IMR-90 (cell line): ENCODE results near the gene TBC1D22B. TPM values are rescaled to one million over a fixed set of nuclear protein-coding genes. Genes with fewer than 3 reads are reported as not detected.

Experiments used
- ATAC-seq: fragments of 200-7000 bp; cut with Tn5 transposase; 2 replicates; pipeline ENCODE4 v1.9.1; 2020; ENCODE audit warnings: low read depth, mild to moderate bottlenecking, moderate library complexity
- BruUV-seq: library from RNA; stranded (reverse); fragments of 400-500 nt; replicated peaks from 2 replicates; lab custom pipeline; 2021; lab: Mats Ljungman, UMichigan
- CTCF ChIA-PET: fragments of 300-600 bp; formaldehyde crosslinking; extraction: SDS; loops from one replicate; lab custom pipeline; 2021; ENCODE audit warnings: antibody characterized with exemption; lab: Yijun Ruan, JAX
- POLR2A ChIA-PET: fragments of 300-600 bp; sonication (Branson Sonifier 250); formaldehyde crosslinking; loops from one replicate; lab custom pipeline; 2022; ENCODE audit warnings: antibody characterized with exemption; ENCODE audit not compliant: unreplicated experiment; lab: Charles Lee
- DNase-seq: peaks from one replicate; pipeline ENCODE4 v3.0.0; 2013
- H2AFZ ChIP-seq: replicated peaks from 2 replicates; pipeline ENCODE3; 2013; ENCODE audit warnings: low read length, mild to moderate bottlenecking; ENCODE audit not compliant: poor library complexity
- H2AK5ac ChIP-seq: 2 replicates; pipeline ENCODE4 v1.6.1; 2013; ENCODE audit warnings: low read depth, low read length, inconsistent platforms
- H2AK9ac ChIP-seq: replicated peaks from 2 replicates; pipeline ENCODE3; 2013; ENCODE audit warnings: mild to moderate bottlenecking, low read depth, low read length, moderate library complexity; ENCODE audit not compliant: poor library complexity
- H2BK120ac ChIP-seq: 2 replicates; pipeline ENCODE4 v1.6.1; 2013; ENCODE audit warnings: low read depth, low read length, inconsistent platforms
- H2BK15ac ChIP-seq: 3 replicates; pipeline ENCODE4 v1.6.1; 2013; ENCODE audit warnings: low read depth, low read length, inconsistent platforms
- H2BK20ac ChIP-seq: 2 replicates; pipeline ENCODE4 v1.6.1; 2013; ENCODE audit warnings: low read depth, mild to moderate bottlenecking, inconsistent platforms, low read length, moderate library complexity
- H2BK5ac ChIP-seq: 2 replicates; pipeline ENCODE4 v1.6.1; 2013; ENCODE audit warnings: mild to moderate bottlenecking, low read depth, low read length, inconsistent platforms; ENCODE audit not compliant: poor library complexity, severe bottlenecking
- H3K14ac ChIP-seq: replicated peaks from 2 replicates; pipeline ENCODE4 v1.6.1; 2013; ENCODE audit warnings: low read depth, low read length, inconsistent platforms
- H3K18ac ChIP-seq: 2 replicates; pipeline ENCODE4 v1.6.1; 2013; ENCODE audit warnings: low read depth, low read length, control low read depth
- H3K23ac ChIP-seq: 2 replicates; pipeline ENCODE4 v1.6.1; 2013; ENCODE audit warnings: low read depth, low read length, inconsistent platforms
- H3K27ac ChIP-seq: 2 replicates; pipeline ENCODE4 v1.5.1; 2013; ENCODE audit warnings: mild to moderate bottlenecking, control low read depth, low read length; ENCODE audit not compliant: insufficient read depth
- H3K27me3 ChIP-seq: 2 replicates; pipeline ENCODE4 v1.6.1; 2013; ENCODE audit warnings: low read length; ENCODE audit not compliant: control insufficient read depth, insufficient read depth
- H3K36me3 ChIP-seq: 2 replicates; pipeline ENCODE4 v1.6.1; 2013; ENCODE audit warnings: low read length, mixed read lengths; ENCODE audit not compliant: control insufficient read depth, insufficient read depth
- H3K4ac ChIP-seq: 2 replicates; pipeline ENCODE4 v1.6.1; 2013; ENCODE audit warnings: low read depth, low read length, inconsistent platforms
- H3K4me1 ChIP-seq: 2 replicates; pipeline ENCODE4 v1.6.1; 2013; ENCODE audit warnings: low read length, mixed read lengths; ENCODE audit not compliant: control insufficient read depth, insufficient read depth
- H3K4me2 ChIP-seq: 2 replicates; pipeline ENCODE4 v1.6.1; 2013; ENCODE audit warnings: low read depth, mild to moderate bottlenecking, control low read depth, low read length, moderate library complexity
- H3K4me3 ChIP-seq: 2 replicates; pipeline ENCODE4 v1.5.1; 2013; ENCODE audit warnings: low read depth, mild to moderate bottlenecking, control low read depth, low read length, moderate library complexity; ENCODE audit not compliant: insufficient read depth
- H3K56ac ChIP-seq: 2 replicates; pipeline ENCODE4 v1.6.1; 2013; ENCODE audit warnings: low read length, inconsistent platforms; ENCODE audit not compliant: insufficient read depth; ENCODE audit errors: extremely low read depth
- H3K79me1 ChIP-seq, 2 experiments: 2 replicates each; pipeline ENCODE4 v1.6.1; 2013; ENCODE audit warnings: low read length in 2 of 2, inconsistent platforms in 1 of 2, low read depth in 1 of 2
- H3K9ac ChIP-seq: 2 replicates; pipeline ENCODE4 v1.6.1; 2013; ENCODE audit warnings: low read depth, low read length, control low read depth
- H3K9me1 ChIP-seq: 2 replicates; pipeline ENCODE4 v1.6.1; 2013; ENCODE audit warnings: low read length, inconsistent platforms; ENCODE audit not compliant: insufficient read depth
- H3K9me3 ChIP-seq: 2 replicates; pipeline ENCODE4 v1.6.1; 2013; ENCODE audit warnings: low read length; ENCODE audit not compliant: control insufficient read depth, insufficient read depth
- H4K20me1 ChIP-seq: 2 replicates; pipeline ENCODE4 v1.6.1; 2013; ENCODE audit warnings: low read length, inconsistent platforms; ENCODE audit not compliant: insufficient read depth
- H4K5ac ChIP-seq: 2 replicates; pipeline ENCODE4 v1.6.1; 2013; ENCODE audit warnings: mild to moderate bottlenecking, low read depth, low read length, control low read depth
- H4K8ac ChIP-seq, 2 experiments: 2 replicates each; pipeline ENCODE4 v1.6.1; 2013; ENCODE audit warnings: low read depth in 2 of 2, low read length in 2 of 2, control low read depth in 1 of 2, inconsistent platforms in 1 of 2
- H4K91ac ChIP-seq: 2 replicates; pipeline ENCODE4 v1.6.1; 2013; ENCODE audit warnings: low read depth, low read length, inconsistent platforms; ENCODE audit not compliant: insufficient read depth
- BHLHE40 ChIP-seq: fragments of 150-350 bp; IDR thresholded peaks from 2 replicates; pipeline ENCODE4 v1.6.1; 2016; ENCODE audit warnings: mild to moderate bottlenecking, low read depth, low read length
- CEBPB ChIP-seq: IDR thresholded peaks from 2 replicates; pipeline ENCODE4 v1.6.1; 2012; ENCODE audit warnings: low read depth, low read length, improper control_type of control experiment
- CHD1 ChIP-seq: IDR thresholded peaks from 2 replicates; pipeline ENCODE4 v1.6.1; 2012; ENCODE audit warnings: low read depth, low read length, improper control_type of control experiment
- FOS ChIP-seq: fragments of 150-350 bp; IDR thresholded peaks from 2 replicates; pipeline ENCODE4 v1.6.1; 2016; ENCODE audit warnings: low read depth, low read length
- MAFK ChIP-seq: IDR thresholded peaks from 2 replicates; pipeline ENCODE4 v1.6.1; 2012; ENCODE audit warnings: low read depth, low read length, improper control_type of control experiment
- MAZ ChIP-seq: IDR thresholded peaks from 2 replicates; pipeline ENCODE4 v1.6.1; 2012; ENCODE audit warnings: low read depth, mild to moderate bottlenecking, low read length, improper control_type of control experiment, moderate library complexity, borderline replicate concordance
- MXI1 ChIP-seq: IDR thresholded peaks from 2 replicates; pipeline ENCODE4 v1.6.1; 2012; ENCODE audit warnings: low read depth, mild to moderate bottlenecking, low read length, moderate library complexity, borderline replicate concordance
- NFE2L2 ChIP-seq: fragments of 150-350 bp; IDR thresholded peaks from 2 replicates; pipeline ENCODE4 v1.6.1; 2016; ENCODE audit warnings: low read depth, mild to moderate bottlenecking, low read length
- POLR2A ChIP-seq: IDR thresholded peaks from 2 replicates; pipeline ENCODE4 v1.6.1; 2012; ENCODE audit warnings: mild to moderate bottlenecking, low read depth, low read length
- RAD21 ChIP-seq: IDR thresholded peaks from 2 replicates; pipeline ENCODE4 v1.6.1; 2012; ENCODE audit warnings: low read length, improper control_type of control experiment
- RCOR1 ChIP-seq: IDR thresholded peaks from 2 replicates; pipeline ENCODE4 v1.6.1; 2012; ENCODE audit warnings: mild to moderate bottlenecking, low read length, improper control_type of control experiment; ENCODE audit not compliant: insufficient replicate concordance
- RFX5 ChIP-seq: IDR thresholded peaks from 2 replicates; pipeline ENCODE4 v1.8.0; 2012; ENCODE audit warnings: low read depth, mild to moderate bottlenecking, low read length, moderate library complexity
- SMC3 ChIP-seq: fragments of 150-350 bp; IDR thresholded peaks from 2 replicates; pipeline ENCODE4 v1.6.1; 2016; ENCODE audit warnings: low read depth, mild to moderate bottlenecking, antibody characterized with exemption, low read length, moderate library complexity
- dilution Hi-C: fragments of 300-500 bp; cut with HindIII; formaldehyde crosslinking; loops from one replicate; pipeline ENCODE4 v1.14.3; 2018; ENCODE audit warnings: low sequenced_read_pairs; ENCODE audit not compliant: unreplicated experiment
- in situ Hi-C: fragments of 300-500 bp; cut with MboI; formaldehyde crosslinking; loops from 3 replicates; pipeline ENCODE4 v1.14.3; 2019; ENCODE audit warnings: low sequenced_read_pairs, inconsistent platforms, mixed read lengths
- intact Hi-C: fragments of 100-400 bp; cut with micrococcal nuclease; formaldehyde crosslinking; loops from 2 replicates; pipeline ENCODE4 v1.10.0; 2022
- polyA plus RNA-seq, 3 experiments: library from polyadenylated mRNA; depleted of rRNA; stranded (reverse); fragments of >200 nt; gene quantifications; 2 replicates each; pipeline ENCODE4 v1.2.3, GENCODE V29; 2012; ENCODE audit warnings: low replicate concordance in 1 of 3
- total RNA-seq: library from RNA; depleted of rRNA; stranded (reverse); fragments of >200 nt; gene quantifications from 2 replicates; pipeline ENCODE4 v1.2.3, GENCODE V29; 2012
- TF ChIP-seq, protein P1 (sequence below): fragments of 150-350 bp; IDR thresholded peaks from 2 replicates; pipeline ENCODE4 v1.6.1; 2016; ENCODE audit warnings: low read depth, mild to moderate bottlenecking, low read length, moderate library complexity, borderline replicate concordance
- TF ChIP-seq, protein P2 (sequence below): conservative IDR thresholded peaks from 2 replicates; pipeline ENCODE4 v1.5.1; 2012; ENCODE audit warnings: mild to moderate bottlenecking, low read depth, low read length, improper control_type of control experiment
- TF ChIP-seq, protein P3 (sequence below): fragments of 150-350 bp; IDR thresholded peaks from 2 replicates; pipeline ENCODE4 v1.6.1; 2017; ENCODE audit warnings: mild to moderate bottlenecking, antibody characterized with exemption, low read length, low read depth

TBC1D22B gene
- total and polyA plus RNA-seq, 2 of the 4 experiments (the other 2 are of a cell fraction) = 6.6 to 7.5 TPM

DNA sequence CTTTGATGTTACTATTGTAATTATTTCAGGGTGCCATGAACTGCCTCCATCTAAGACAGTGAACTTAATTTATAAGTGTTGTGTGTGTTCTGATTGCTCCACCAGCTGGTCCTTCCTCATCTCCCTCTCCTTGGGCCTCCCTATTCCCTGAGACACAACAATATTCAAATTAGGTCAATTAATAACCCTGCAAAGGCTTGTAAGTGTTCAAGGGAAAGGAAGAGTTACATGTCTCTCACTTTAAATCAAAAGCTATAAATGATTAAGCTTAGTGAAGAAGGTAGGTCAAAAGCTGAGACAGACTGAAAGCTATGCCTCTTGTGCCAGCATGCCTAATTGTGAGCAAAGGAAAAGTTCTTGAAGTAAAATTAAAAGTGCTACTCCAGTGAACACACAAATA is 35.9 kb downstream of the TBC1D22B start:
- Histone ChIP-seq H4K5ac (no peak overlapping the region), H2AK5ac (no peak overlapping the region), H3K4ac (no peak overlapping the region), H2BK20ac (no peak overlapping the region), H3K9me1 (peaks cover 5% of the 10 kb centered on the region; the same call in 1 of the 2 replicates), H2BK5ac (no peak overlapping the region), H3K27me3 (no peaks in the 10 kb centered on the region), H3K14ac (no peak overlapping the region), H2BK15ac (no peak overlapping the region), H4K20me1 (no peaks in the 10 kb centered on the region), H3K18ac (no peak overlapping the region), H3K79me1 (peaks cover 6% of the 10 kb centered on the region in 2 experiments; a peak in 1 of 4 replicates), H3K4me1 (0 out of 2 replicates have a peak, but pooled peaks cover under 1% of the 10 kb centered on the region), H3K4me3 (no peak overlapping the region), H2AK9ac (no peak overlapping the region), H2AFZ (no peak overlapping the region), H3K4me2 (no peak overlapping the region), H4K91ac (no peak overlapping the region), H3K27ac (no peak overlapping the region), H4K8ac (no peak overlapping the region), H3K23ac (no peak overlapping the region), H3K36me3 (peaks cover 37% of the 10 kb centered on the region), H2BK120ac (no peak overlapping the region), H3K9me3 (0 out of 2 replicates have a peak, but pooled peaks cover 1% of the 10 kb centered on the region), H3K9ac (no peak overlapping the region), H3K56ac (no peak overlapping the region)
- no TSS peak for BruUV-seq
- in situ Hi-C loops (no loop called here), intact Hi-C loops (no loop called here), dilution Hi-C loops (no loop called here)
- DNase-seq = no peak
- ChIA-PET POLR2A (no interaction called here), CTCF (interaction anchor here (0.6 to 1.2 kb wide), 2 partner anchors 10 to 13 kb away, joined by 3 to 4 read pairs; no protein-coding TSS in a partner anchor)
- no peak for ATAC-seq
- TF ChIP-seq MAFK (no peak), SMC3 (no peak), POLR2A (no peak), FOS (no peak), BHLHE40 (no peak), MXI1 (no peak), CEBPB (no peak), RFX5 (no peak), NFE2L2 (no peak), MAZ (no peak), RAD21 (no peak), CHD1 (no peak), RCOR1 (no peak)
- TF ChIP-seq, protein P1, sequence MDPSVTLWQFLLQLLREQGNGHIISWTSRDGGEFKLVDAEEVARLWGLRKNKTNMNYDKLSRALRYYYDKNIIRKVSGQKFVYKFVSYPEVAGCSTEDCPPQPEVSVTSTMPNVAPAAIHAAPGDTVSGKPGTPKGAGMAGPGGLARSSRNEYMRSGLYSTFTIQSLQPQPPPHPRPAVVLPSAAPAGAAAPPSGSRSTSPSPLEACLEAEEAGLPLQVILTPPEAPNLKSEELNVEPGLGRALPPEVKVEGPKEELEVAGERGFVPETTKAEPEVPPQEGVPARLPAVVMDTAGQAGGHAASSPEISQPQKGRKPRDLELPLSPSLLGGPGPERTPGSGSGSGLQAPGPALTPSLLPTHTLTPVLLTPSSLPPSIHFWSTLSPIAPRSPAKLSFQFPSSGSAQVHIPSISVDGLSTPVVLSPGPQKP = no peak
- TF ChIP-seq, protein P2, sequence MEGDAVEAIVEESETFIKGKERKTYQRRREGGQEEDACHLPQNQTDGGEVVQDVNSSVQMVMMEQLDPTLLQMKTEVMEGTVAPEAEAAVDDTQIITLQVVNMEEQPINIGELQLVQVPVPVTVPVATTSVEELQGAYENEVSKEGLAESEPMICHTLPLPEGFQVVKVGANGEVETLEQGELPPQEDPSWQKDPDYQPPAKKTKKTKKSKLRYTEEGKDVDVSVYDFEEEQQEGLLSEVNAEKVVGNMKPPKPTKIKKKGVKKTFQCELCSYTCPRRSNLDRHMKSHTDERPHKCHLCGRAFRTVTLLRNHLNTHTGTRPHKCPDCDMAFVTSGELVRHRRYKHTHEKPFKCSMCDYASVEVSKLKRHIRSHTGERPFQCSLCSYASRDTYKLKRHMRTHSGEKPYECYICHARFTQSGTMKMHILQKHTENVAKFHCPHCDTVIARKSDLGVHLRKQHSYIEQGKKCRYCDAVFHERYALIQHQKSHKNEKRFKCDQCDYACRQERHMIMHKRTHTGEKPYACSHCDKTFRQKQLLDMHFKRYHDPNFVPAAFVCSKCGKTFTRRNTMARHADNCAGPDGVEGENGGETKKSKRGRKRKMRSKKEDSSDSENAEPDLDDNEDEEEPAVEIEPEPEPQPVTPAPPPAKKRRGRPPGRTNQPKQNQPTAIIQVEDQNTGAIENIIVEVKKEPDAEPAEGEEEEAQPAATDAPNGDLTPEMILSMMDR = no peak
- TF ChIP-seq, protein P3, sequence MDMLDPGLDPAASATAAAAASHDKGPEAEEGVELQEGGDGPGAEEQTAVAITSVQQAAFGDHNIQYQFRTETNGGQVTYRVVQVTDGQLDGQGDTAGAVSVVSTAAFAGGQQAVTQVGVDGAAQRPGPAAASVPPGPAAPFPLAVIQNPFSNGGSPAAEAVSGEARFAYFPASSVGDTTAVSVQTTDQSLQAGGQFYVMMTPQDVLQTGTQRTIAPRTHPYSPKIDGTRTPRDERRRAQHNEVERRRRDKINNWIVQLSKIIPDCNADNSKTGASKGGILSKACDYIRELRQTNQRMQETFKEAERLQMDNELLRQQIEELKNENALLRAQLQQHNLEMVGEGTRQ = no peak
